Memory B cell (primary cell): ENCODE data around the gene TRAF7.
A peak's percentile ranks its signal among the peaks of the same experiment; 100 is the strongest.
"Not testable (repeated sequence)": the region's sequence is repeated elsewhere in the genome, so short reads cannot be mapped to it uniquely, and the experiment has no call there.

Source experiments
- ATAC-seq: fragments of 150-1000 bp; cut with Tn5 transposase; 2 replicates; pipeline ENCODE4 v1.10.0; 2021; ENCODE audit warnings: low read depth, mild to moderate bottlenecking, moderate library complexity
- DNase-seq, 2 donors: peaks; one replicate each; pipeline ENCODE4 v3.0.0; 2022; ENCODE audit warnings: low spot score in 2 of 2
- H3K27ac Mint-ChIP-seq: one replicate; pipeline ENCODE4 v1.8.0; 2022; ENCODE audit warnings: mild to moderate bottlenecking, moderate library complexity, mixed read lengths
- H3K27me3 Mint-ChIP-seq: one replicate; pipeline ENCODE4 v1.8.0; 2022; ENCODE audit warnings: mixed read lengths
- H3K36me3 Mint-ChIP-seq: one replicate; pipeline ENCODE4 v1.8.0; 2022; ENCODE audit warnings: mild to moderate bottlenecking, mixed read lengths
- H3K4me1 Mint-ChIP-seq: one replicate; pipeline ENCODE4 v1.8.0; 2022; ENCODE audit warnings: mixed read lengths
- H3K4me3 Mint-ChIP-seq: one replicate; pipeline ENCODE4 v1.8.0; 2022; ENCODE audit warnings: mild to moderate bottlenecking, moderate library complexity, mixed read lengths
- H3K9me3 Mint-ChIP-seq: one replicate; pipeline ENCODE4 v1.8.0; 2022; ENCODE audit warnings: mixed read lengths

TRAF7 gene

GRCh38 chr16:2114885-2115590, 40.5 kb upstream of the TRAF7 start:
- not testable (repeated sequence) for H3K4me1 Mint-ChIP-seq, H3K9me3 Mint-ChIP-seq, DNase-seq, H3K27me3 Mint-ChIP-seq, H3K4me3 Mint-ChIP-seq, H3K36me3 Mint-ChIP-seq, ATAC-seq
- H3K27ac Mint-ChIP-seq = peak overlapping the region; percentile 84

GRCh38 chr16:2115591-2115973, 40.0 kb upstream of the TRAF7 start:
- DNase-seq (no peak), ATAC-seq (no peak)
- H3K4me1 Mint-ChIP-seq = peaks cover 4% of the 10 kb centered on the region
- H3K36me3 Mint-ChIP-seq = peaks cover 3% of the 10 kb centered on the region
- H3K4me3 Mint-ChIP-seq = no peak overlapping the region
- no peaks in the 10 kb centered on the region for H3K9me3 Mint-ChIP-seq
- no peaks in the 10 kb centered on the region for H3K27me3 Mint-ChIP-seq
- no peak overlapping the region for H3K27ac Mint-ChIP-seq

GRCh38 chr16:2116428-2116827, 39.2 kb upstream of the TRAF7 start:
- not testable (repeated sequence) for H3K27me3 Mint-ChIP-seq, DNase-seq

GRCh38 chr16:2117341-2117740, 38.2 kb upstream of the TRAF7 start:
- not testable (repeated sequence) for H3K9me3 Mint-ChIP-seq, DNase-seq, ATAC-seq, H3K27me3 Mint-ChIP-seq, H3K4me3 Mint-ChIP-seq, H3K36me3 Mint-ChIP-seq, H3K4me1 Mint-ChIP-seq, H3K27ac Mint-ChIP-seq

More at GRCh38 chr16:2116428-2116827, 39.2 kb upstream of the TRAF7 start:
- H3K36me3 Mint-ChIP-seq, ATAC-seq, H3K9me3 Mint-ChIP-seq, H3K4me1 Mint-ChIP-seq, H3K27ac Mint-ChIP-seq, H3K4me3 Mint-ChIP-seq: not testable (repeated sequence)

- DNase-seq, H3K4me1 Mint-ChIP-seq, ATAC-seq, H3K27ac Mint-ChIP-seq, H3K9me3 Mint-ChIP-seq, H3K36me3 Mint-ChIP-seq, H3K4me3 Mint-ChIP-seq, H3K27me3 Mint-ChIP-seq: not testable (repeated sequence)
Measured at GRCh38 chr16:2117960-2118722, 37.4 kb upstream of the TRAF7 start.

- H3K27ac Mint-ChIP-seq, DNase-seq, H3K27me3 Mint-ChIP-seq, H3K4me3 Mint-ChIP-seq, H3K36me3 Mint-ChIP-seq, H3K9me3 Mint-ChIP-seq: not testable (repeated sequence)
- H3K4me1 Mint-ChIP-seq = peaks cover 13% of the 10 kb centered on the region
- ATAC-seq = peak; percentile 82
Measured at GRCh38 chr16:2121325-2121724, 34.3 kb upstream of the TRAF7 start.

GRCh38 chr16:2121853-2122252, 33.7 kb upstream of the TRAF7 start:
- Mint-ChIP-seq H3K4me1 (peaks cover 13% of the 10 kb centered on the region), H3K27me3 (no peaks in the 10 kb centered on the region), H3K27ac (no peak overlapping the region), H3K4me3 (no peak overlapping the region), H3K36me3 (no peaks in the 10 kb centered on the region), H3K9me3 (no peaks in the 10 kb centered on the region)
- DNase-seq (no peak), ATAC-seq (no peak)

- no peaks in the 10 kb centered on the region for H3K27me3 Mint-ChIP-seq
- no peak for DNase-seq
- H3K4me1 Mint-ChIP-seq = peaks cover 13% of the 10 kb centered on the region
- H3K4me3 Mint-ChIP-seq = no peak overlapping the region
- ATAC-seq = no peak
- H3K9me3 Mint-ChIP-seq = no peaks in the 10 kb centered on the region
- no peak overlapping the region for H3K27ac Mint-ChIP-seq
- no peaks in the 10 kb centered on the region for H3K36me3 Mint-ChIP-seq
Measured at GRCh38 chr16:2122429-2122828, 33.2 kb upstream of the TRAF7 start.

GRCh38 chr16:2122934-2123683, 32.5 kb upstream of the TRAF7 start:
- not testable (repeated sequence) for H3K27ac Mint-ChIP-seq, H3K36me3 Mint-ChIP-seq, H3K27me3 Mint-ChIP-seq, ATAC-seq, H3K9me3 Mint-ChIP-seq, DNase-seq, H3K4me3 Mint-ChIP-seq
- peaks cover 13% of the 10 kb centered on the region for H3K4me1 Mint-ChIP-seq

- H3K4me3 Mint-ChIP-seq, H3K27me3 Mint-ChIP-seq, H3K9me3 Mint-ChIP-seq, ATAC-seq, H3K27ac Mint-ChIP-seq, DNase-seq, H3K36me3 Mint-ChIP-seq: not testable (repeated sequence)
- peaks cover 16% of the 10 kb centered on the region for H3K4me1 Mint-ChIP-seq
Measured at GRCh38 chr16:2123706-2124376, 31.7 kb upstream of the TRAF7 start.

- H3K27ac Mint-ChIP-seq = not testable (repeated sequence)
Measured at GRCh38 chr16:2124377-2124693, 31.2 kb upstream of the TRAF7 start.

GRCh38 chr16:2124694-2125444, 30.7 kb upstream of the TRAF7 start:
- DNase-seq, H3K4me3 Mint-ChIP-seq, H3K9me3 Mint-ChIP-seq, H3K36me3 Mint-ChIP-seq, ATAC-seq, H3K27me3 Mint-ChIP-seq, H3K27ac Mint-ChIP-seq: not testable (repeated sequence)
- peaks cover 16% of the 10 kb centered on the region for H3K4me1 Mint-ChIP-seq

More at GRCh38 chr16:2124377-2124693, 31.2 kb upstream of the TRAF7 start:
- H3K9me3 Mint-ChIP-seq, H3K4me3 Mint-ChIP-seq, DNase-seq, H3K36me3 Mint-ChIP-seq, H3K27me3 Mint-ChIP-seq, ATAC-seq: not testable (repeated sequence)
- peaks cover 16% of the 10 kb centered on the region for H3K4me1 Mint-ChIP-seq

GRCh38 chr16:2125609-2126008, 30.0 kb upstream of the TRAF7 start:
- DNase-seq, H3K9me3 Mint-ChIP-seq, H3K36me3 Mint-ChIP-seq, H3K27ac Mint-ChIP-seq, ATAC-seq, H3K27me3 Mint-ChIP-seq, H3K4me3 Mint-ChIP-seq: not testable (repeated sequence)
- H3K4me1 Mint-ChIP-seq = peaks cover 12% of the 10 kb centered on the region
